ENCODE results near the gene HDGFL2.

The HDGFL2 gene

GRCh38 chr19:4457654-4458395 lies 14.3 kb upstream of the HDGFL2 start, which contains the start of gene UBXN6 (continued):
- TF ChIP-seq PRDM1 (tag by site-specific recombination; IDR thresholded peaks at IDR 0.05) (peak; percentile 79), KLF9 (tag by site-specific recombination; IDR thresholded peaks at IDR 0.05; ENCODE audit: low read depth) (0 out of 2 replicates have a peak, but pooled peaks have one; percentile 4), ZBTB11 (tag by site-specific recombination; conservative IDR thresholded peaks at IDR 0.05; ENCODE audit: low read depth) (peak; percentile 61), ZBTB17 (tag by site-specific recombination; IDR thresholded peaks at IDR 0.05) (peak; percentile 84), SALL2 (tag by site-specific recombination; IDR thresholded peaks at IDR 0.05; ENCODE audit: borderline replicate concordance) (no peak), ZNF660 (tag by site-specific recombination; IDR thresholded peaks at IDR 0.05) (0 out of 2 replicates have a peak, but pooled peaks have one; percentile 69), ZBTB8A (tag by site-specific recombination; IDR thresholded peaks at IDR 0.05) (0 out of 2 replicates have a peak, but pooled peaks have one; percentile 21), ZNF843 (tag by site-specific recombination; IDR thresholded peaks at IDR 0.05) (peak; percentile 35; the same call in 1 of the 2 replicates), TCF7L2 (IDR thresholded peaks at IDR 0.05; ENCODE audit: borderline replicate concordance, low read depth, low read length) (no peak), ZNF335 (tag by site-specific recombination; conservative IDR thresholded peaks at IDR 0.05) (peak; percentile 66), ZNF560 (tag by site-specific recombination; IDR thresholded peaks at IDR 0.05; ENCODE audit: borderline replicate concordance) (no peak), ZBTB21 (tag by site-specific recombination; IDR thresholded peaks at IDR 0.05) (0 out of 2 replicates have a peak, but pooled peaks have one; percentile 18), SP2 (tag by site-specific recombination; IDR thresholded peaks at IDR 0.05) (peak; percentile 79), MEIS1 (CRISPR knock-in tag; IDR thresholded peaks at IDR 0.05; ENCODE audit: borderline replicate concordance) (no peak), ZNF785 (tag by site-specific recombination; IDR thresholded peaks at IDR 0.05) (no peak), SP3 (tag by site-specific recombination; IDR thresholded peaks at IDR 0.05) (peak; percentile 78), ZEB2 (tag by site-specific recombination; IDR thresholded peaks at IDR 0.05) (peak; percentile 50; the same call in 1 of the 2 replicates), PRDM10 (tag by site-specific recombination; IDR thresholded peaks at IDR 0.05) (peak; percentile 61), ZNF423 (tag by site-specific recombination; IDR thresholded peaks at IDR 0.05) (no peak), ZNF248 (tag by site-specific recombination; IDR thresholded peaks at IDR 0.05) (no peak), KLF17 (tag by site-specific recombination; IDR thresholded peaks at IDR 0.05) (peak; percentile 59; the same call in 1 of the 2 replicates), BCL11A (tag by site-specific recombination; IDR thresholded peaks at IDR 0.05; ENCODE audit: low read depth) (no peak), ZNF324 (tag by site-specific recombination; IDR thresholded peaks at IDR 0.05) (0 out of 2 replicates have a peak, but pooled peaks have one; percentile 45), ZNF76 (tag by site-specific recombination; IDR thresholded peaks at IDR 0.05; ENCODE audit: borderline replicate concordance, low read depth) (peak; percentile 52; the same call in 1 of the 2 replicates), ZNF175 (tag by site-specific recombination; IDR thresholded peaks at IDR 0.05) (no peak), ZNF704 (tag by site-specific recombination; IDR thresholded peaks at IDR 0.05) (no peak), ZBTB10 (tag by site-specific recombination; IDR thresholded peaks at IDR 0.05) (peak; percentile 42; the same call in 1 of the 2 replicates), KLF1 (tag by site-specific recombination; IDR thresholded peaks at IDR 0.05) (no peak)

Measured in HEK293 (cell line).